ENCODE measurements around the gene PAPLN.

- TF ChIP-seq ZNF175 (CRISPR knock-in tag; IDR thresholded peaks at IDR 0.05; ENCODE audit: low read depth) (no peak), ZFP36 (IDR thresholded peaks at IDR 0.05; ENCODE audit: low read depth, low read length, partially characterized antibody) (no peak), EP300 (IDR thresholded peaks at IDR 0.05; ENCODE audit: low read length) (no peak), TEAD4 (IDR thresholded peaks at IDR 0.05; ENCODE audit: low read length) (no peak), TEAD4 (CRISPR knock-in tag; IDR thresholded peaks at IDR 0.05; ENCODE audit: borderline replicate concordance) (no peak), MIER1 (IDR thresholded peaks at IDR 0.05; ENCODE audit: low read depth) (no peak), YY1 (IDR thresholded peaks at IDR 0.05; ENCODE audit: borderline replicate concordance in 1 of 3, control insufficient read depth in 1 of 3, extremely low read depth in 1 of 3, insufficient read depth in 3 of 3, insufficient read length in 1 of 3, insufficient replicate concordance in 2 of 3, low read depth in 1 of 3, low read length in 2 of 3) (no peak)
- TF ChIP-seq, protein P1, sequence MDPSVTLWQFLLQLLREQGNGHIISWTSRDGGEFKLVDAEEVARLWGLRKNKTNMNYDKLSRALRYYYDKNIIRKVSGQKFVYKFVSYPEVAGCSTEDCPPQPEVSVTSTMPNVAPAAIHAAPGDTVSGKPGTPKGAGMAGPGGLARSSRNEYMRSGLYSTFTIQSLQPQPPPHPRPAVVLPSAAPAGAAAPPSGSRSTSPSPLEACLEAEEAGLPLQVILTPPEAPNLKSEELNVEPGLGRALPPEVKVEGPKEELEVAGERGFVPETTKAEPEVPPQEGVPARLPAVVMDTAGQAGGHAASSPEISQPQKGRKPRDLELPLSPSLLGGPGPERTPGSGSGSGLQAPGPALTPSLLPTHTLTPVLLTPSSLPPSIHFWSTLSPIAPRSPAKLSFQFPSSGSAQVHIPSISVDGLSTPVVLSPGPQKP (CRISPR knock-in tag; IDR thresholded peaks at IDR 0.05): no peak
Observed at GRCh38 chr14:73313151-73313550, 75.8 kb downstream of the PAPLN start.
